Aorta (tissue), 5 donors: ENCODE measurements around the gene LRIG1. TPM values are rescaled to one million over a fixed set of nuclear protein-coding genes. Genes with fewer than 3 reads are reported as not detected.
A peak's percentile ranks its signal among the peaks of the same experiment; 100 is the strongest.

Source experiments
- ATAC-seq: fragments of 200-7000 bp; cut with Tn5 transposase; one replicate; pipeline ENCODE4 v1.9.1; 2022; ENCODE audit warnings: moderate library complexity; ENCODE audit not compliant: low FRiP score
- DNase-seq, 2 donors: peaks; one replicate each; pipeline ENCODE4 v3.0.0-alpha.2; 2020
- H3K27ac ChIP-seq, 2 donors: one replicate each; pipeline ENCODE4 v1.5.1; 2013; ENCODE audit warnings: low read length in 2 of 2, mild to moderate bottlenecking in 2 of 2, moderate library complexity in 2 of 2, control low read depth in 1 of 2, inconsistent platforms in 1 of 2, low read depth in 1 of 2
- H3K27me3 ChIP-seq, 2 donors: one replicate each; pipeline ENCODE4 v1.6.1; 2013; ENCODE audit warnings: control low read depth in 1 of 2, low read length in 1 of 2, mild to moderate bottlenecking in 1 of 2, moderate library complexity in 1 of 2; ENCODE audit not compliant: insufficient read depth in 2 of 2, control insufficient read depth in 1 of 2
- H3K36me3 ChIP-seq, 2 donors: one replicate each; pipeline ENCODE4 v1.6.1; 2013; ENCODE audit warnings: control low read depth in 1 of 2, low read length in 1 of 2, mild to moderate bottlenecking in 1 of 2; ENCODE audit not compliant: insufficient read depth in 2 of 2, control insufficient read depth in 1 of 2
- H3K4me1 ChIP-seq, 2 donors: one replicate each; pipeline ENCODE4 v1.6.1; 2013; ENCODE audit warnings: low read length in 2 of 2, control low read depth in 1 of 2, mild to moderate bottlenecking in 1 of 2, moderate library complexity in 1 of 2; ENCODE audit not compliant: insufficient read depth in 2 of 2, control insufficient read depth in 1 of 2
- H3K4me3 ChIP-seq, 2 donors: one replicate each; pipeline ENCODE4 v1.5.1; 2013; ENCODE audit warnings: low read length in 2 of 2, control low read depth in 1 of 2, mild to moderate bottlenecking in 1 of 2
- H3K9me3 ChIP-seq: one replicate; pipeline ENCODE4 v1.6.1; 2013; ENCODE audit warnings: mild to moderate bottlenecking, low read length; ENCODE audit not compliant: control insufficient read depth
- WGBS, 2 donors: extraction: QIAGEN DNeasy Blood & Tissue Kit; methylation state at CpG; one replicate each; pipeline ENCODE4 v1.1.7; 2013; 5-methylcytosine and 5-hydroxymethylcytosine counted together
- intact Hi-C, 2 donors: fragments of 100-400 bp; cut with DNase I; formaldehyde crosslinking; loops; one replicate each; pipeline versions ENCODE4 v1.14.2 to v1.15.0; 2022
- polyA plus RNA-seq, 2 donors: library from polyadenylated mRNA; stranded (reverse); fragments of 200-250 nt; gene quantifications; one replicate each; pipeline ENCODE4 v1.2.3, GENCODE V29; 2013
- total RNA-seq, 2 donors: library from RNA; stranded (reverse); fragmentation: NEBNext Ultra II Directional; extraction: Animal tissue kit (Norgen Biotek cat#: 25700); gene quantifications; one replicate each; pipeline ENCODE4 v1.2.1, GENCODE V29; 2021
- donor health status: healthy with polysubstance abuse.
- donor health status: Bipolar disorder and iron deficiency.
- donor health status: DM: no; HTN: no; CAD: no.
- donor health status: DM: no; HTN: no; CAD: no.
- donor health status: DM: yes; HTN: yes; CAD: no.

Gene LRIG1
- total and polyA plus RNA-seq, 4 donors, result 15.0 to 115 (median 68.9) TPM

GRCh38 chr3:66396888-66397287, 103.9 kb downstream of the LRIG1 start:
- no peaks in the 10 kb centered on the region for H3K36me3 ChIP-seq
- WGBS, 2 donors, result 96 to 98% methylated on average over 9 of the region's 9 CpGs

GRCh38 chr3:66396161-66396760, 104.6 kb downstream of the LRIG1 start:
- WGBS, 2 donors, result 81 to 82% methylated on average over 13 of the region's 13 CpGs
- Histone ChIP-seq H3K36me3 (no peaks in the 10 kb centered on the region), H3K4me1 (peaks cover 8 to 13% of the 10 kb centered on the region in 2 donors), H3K27ac (peak overlapping the region in 1 of 2 donors; percentile 93), H3K9me3 (no peaks in the 10 kb centered on the region), H3K4me3 (no peak overlapping the region), H3K27me3 (no peaks in the 10 kb centered on the region)
- no peak for DNase-seq
- intact Hi-C loops, result no loop called here
- ATAC-seq, result no peak

More at GRCh38 chr3:66396888-66397287, 103.9 kb downstream of the LRIG1 start:
- Histone ChIP-seq H3K27ac (no peak overlapping the region), H3K4me1 (peaks cover 8 to 15% of the 10 kb centered on the region in 2 donors), H3K9me3 (no peaks in the 10 kb centered on the region), H3K4me3 (no peak overlapping the region), H3K27me3 (no peaks in the 10 kb centered on the region)
- intact Hi-C loops, result no loop called here
- DNase-seq (no peak), ATAC-seq (no peak)

DNA sequence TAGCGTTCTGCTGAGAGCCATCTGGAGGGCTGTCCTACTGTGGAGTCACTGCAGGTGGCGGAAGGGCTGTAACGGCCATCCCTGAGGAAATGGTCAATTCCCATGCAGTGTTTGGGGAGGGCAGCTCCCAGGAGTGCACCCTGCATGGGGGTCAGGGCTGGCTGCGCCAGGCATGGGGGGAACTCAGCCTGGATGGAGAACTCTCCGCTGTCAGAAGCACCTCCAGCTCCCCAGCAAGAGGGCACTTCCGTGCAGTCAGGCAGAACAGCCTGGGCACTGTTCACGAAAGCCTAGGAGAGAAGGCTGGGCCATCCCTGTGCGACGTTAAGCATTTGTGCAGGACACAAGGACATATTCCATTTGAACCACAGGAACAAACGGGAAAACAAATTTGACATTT, 105.2 kb downstream of the LRIG1 start:
- H3K27ac ChIP-seq, result peak overlapping the region; percentile 21 to 93

GRCh38 chr3:66394753-66395249, 106.0 kb downstream of the LRIG1 start:
- H3K9me3 ChIP-seq, result no peaks in the 10 kb centered on the region
- peak overlapping the region; percentile 62 to 91 for H3K27ac ChIP-seq
- H3K4me1 ChIP-seq, result peaks cover 8 to 11% of the 10 kb centered on the region in 2 donors
- H3K36me3 ChIP-seq, result no peaks in the 10 kb centered on the region
- no peaks in the 10 kb centered on the region for H3K27me3 ChIP-seq
- intact Hi-C loops, result loop anchor here in 1 of 2 donors (2.0 kb wide), 1 partner anchor 32 kb away; no protein-coding TSS in a partner anchor
- peak in 1 of 2 donors; percentile 78 for DNase-seq
- WGBS, 2 donors, result 4 to 7% methylated on average over 8 of the region's 8 CpGs
- H3K4me3 ChIP-seq, result no peak overlapping the region
- peak; percentile 83 for ATAC-seq

More for the DNA sequence above, 105.2 kb downstream of the LRIG1 start:
- no peak for DNase-seq
- no peaks in the 10 kb centered on the region for H3K27me3 ChIP-seq
- ATAC-seq, result no peak
- peaks cover 8 to 11% of the 10 kb centered on the region in 2 donors for H3K4me1 ChIP-seq
- 82 to 86% methylated on average over 10 of the region's 10 CpGs for WGBS, 2 donors
- no peaks in the 10 kb centered on the region for H3K36me3 ChIP-seq
- H3K4me3 ChIP-seq, result no peak overlapping the region
- intact Hi-C loops, result loop anchor here in 1 of 2 donors (2.0 kb wide), 1 partner anchor 33 kb away; no protein-coding TSS in a partner anchor
- no peaks in the 10 kb centered on the region for H3K9me3 ChIP-seq

DNA sequence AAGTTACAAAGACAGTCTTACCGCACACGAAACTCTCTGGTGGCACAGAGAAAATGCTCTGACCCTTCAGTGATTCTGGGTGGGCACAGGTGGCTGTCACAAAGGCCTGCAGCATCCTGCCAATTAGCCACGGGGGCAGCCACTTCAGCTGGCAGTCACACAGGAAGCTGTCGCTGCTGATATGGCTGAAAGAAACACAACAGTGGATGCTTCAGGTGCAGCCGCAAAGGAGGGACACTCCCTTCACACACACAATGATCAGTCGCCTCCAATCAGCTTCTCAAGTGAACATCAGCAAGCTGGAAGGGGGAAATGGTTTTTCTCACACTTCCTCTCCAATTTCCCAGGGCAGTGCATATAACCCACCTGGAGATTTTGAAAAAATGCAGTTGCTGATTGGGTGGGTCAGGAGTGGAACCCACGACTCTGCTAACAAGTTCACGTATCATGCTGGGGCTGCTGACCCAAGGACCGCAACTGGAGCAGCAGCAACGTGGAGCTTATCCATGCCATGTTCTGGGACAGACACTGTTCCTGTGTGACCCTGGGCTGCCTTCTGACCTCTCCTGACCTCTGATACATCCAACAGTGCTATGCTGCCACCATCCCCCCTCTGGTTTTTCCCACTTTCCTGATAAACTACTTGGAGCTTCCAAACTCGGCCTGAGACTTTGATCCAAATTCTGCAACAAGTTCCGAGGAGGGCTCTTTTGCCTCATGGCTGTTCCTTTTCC, 106.6 kb downstream of the LRIG1 start:
- DNase-seq (no peak), ATAC-seq (peak; percentile 42)
- H3K4me3 ChIP-seq, result no peak overlapping the region
- no peaks in the 10 kb centered on the region for H3K36me3 ChIP-seq
- 25 to 27% methylated on average over 12 of the region's 12 CpGs for WGBS, 2 donors
- peaks cover 8 to 11% of the 10 kb centered on the region in 2 donors for H3K4me1 ChIP-seq
- no peaks in the 10 kb centered on the region for H3K9me3 ChIP-seq
- H3K27me3 ChIP-seq, result no peaks in the 10 kb centered on the region
- intact Hi-C loops, result loop anchor here in 1 of 2 donors (2.0 kb wide), 1 partner anchor 31 kb away; no protein-coding TSS in a partner anchor
- peak overlapping the region; percentile 31 to 91 for H3K27ac ChIP-seq

- ATAC-seq (peak; percentile 39), DNase-seq (no peak)
- Histone ChIP-seq H3K36me3 (no peaks in the 10 kb centered on the region), H3K4me1 (peaks cover 8 to 11% of the 10 kb centered on the region in 2 donors), H3K27ac (peak overlapping the region; percentile 31 to 99), H3K27me3 (no peaks in the 10 kb centered on the region), H3K4me3 (no peak overlapping the region), H3K9me3 (no peaks in the 10 kb centered on the region)
- intact Hi-C loops, result loop anchor here in 1 of 2 donors (2.0 kb wide), 1 partner anchor 31 kb away; no protein-coding TSS in a partner anchor
- WGBS, 2 donors, result 4 to 6% methylated on average over 13 of the region's 13 CpGs
Measured at GRCh38 chr3:66393333-66394005, 107.4 kb downstream of the LRIG1 start.

DNA sequence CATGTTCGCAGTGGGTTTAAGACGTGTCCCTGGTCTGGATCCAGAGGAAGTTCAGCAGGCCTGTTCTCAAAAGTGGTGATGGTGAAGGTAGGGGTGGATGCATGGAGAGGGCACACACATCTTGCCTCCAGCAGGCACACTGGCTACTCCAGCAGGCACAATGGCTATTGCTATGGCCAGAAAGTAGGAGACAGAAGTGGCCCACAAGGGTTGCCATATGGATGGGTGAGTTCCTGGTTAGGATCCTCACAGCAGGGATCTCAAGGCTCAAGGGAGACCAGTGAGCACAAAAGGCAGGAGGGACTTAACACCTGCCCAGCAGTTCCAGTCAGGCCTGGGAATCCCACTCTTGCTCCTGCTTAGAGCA, 107.9 kb downstream of the LRIG1 start:
- no peaks in the 10 kb centered on the region for H3K36me3 ChIP-seq
- H3K27me3 ChIP-seq, result no peaks in the 10 kb centered on the region
- DNase-seq, result no peak
- H3K27ac ChIP-seq, result peak overlapping the region; percentile 31 to 99
- H3K4me3 ChIP-seq, result no peak overlapping the region
- WGBS, 2 donors, result 67 to 73% methylated on average over 2 of the region's 2 CpGs
- ATAC-seq, result no peak
- intact Hi-C loops, result no loop called here
- H3K9me3 ChIP-seq, result no peaks in the 10 kb centered on the region
- H3K4me1 ChIP-seq, result peaks cover 8 to 11% of the 10 kb centered on the region in 2 donors

- no peak for ATAC-seq
- H3K4me1 ChIP-seq, result peaks cover 8 to 11% of the 10 kb centered on the region in 2 donors
- WGBS, 2 donors, result 82% methylated on average over 3 of the region's 3 CpGs
Measured at GRCh38 chr3:66392512-66392911, 108.3 kb downstream of the LRIG1 start.

More at GRCh38 chr3:66392512-66392911, 108.3 kb downstream of the LRIG1 start:
- Histone ChIP-seq H3K9me3 (no peaks in the 10 kb centered on the region), H3K27me3 (no peaks in the 10 kb centered on the region), H3K36me3 (no peaks in the 10 kb centered on the region), H3K4me3 (no peak overlapping the region), H3K27ac (peak overlapping the region; percentile 31 to 99)
- intact Hi-C loops, result no loop called here
- DNase-seq, result no peak
